RWPE2 (cell line): ENCODE data around the gene PDE7B.

Experiments used
- ATAC-seq: fragments of 200-7000 bp; cut with Tn5 transposase; 3 replicates; pipeline ENCODE4 v1.9.1; 2021; ENCODE audit warnings: low read depth
- DNase-seq: peaks from one replicate; pipeline ENCODE4 v3.0.0-alpha.2; 2020; ENCODE audit warnings: low spot score
- H3K27ac ChIP-seq: fragments of 450-650 bp; 2 replicates; pipeline ENCODE4 v1.5.1; 2017; ENCODE audit warnings: mild to moderate bottlenecking; ENCODE audit not compliant: poor library complexity, severe bottlenecking
- H3K27me3 ChIP-seq: fragments of 250-450 bp; sonication (Bioruptor Pico); 2 replicates; pipeline ENCODE4 v1.5.1; 2021; ENCODE audit warnings: mild to moderate bottlenecking, moderate library complexity; ENCODE audit not compliant: insufficient read depth, poor library complexity, severe bottlenecking
- H3K36me3 ChIP-seq: fragments of 250-450 bp; sonication (Bioruptor Pico); 2 replicates; pipeline ENCODE4 v1.5.1; 2020; ENCODE audit warnings: low read depth, mild to moderate bottlenecking, moderate library complexity
- H3K4me1 ChIP-seq: fragments of 250-450 bp; sonication (Bioruptor Pico); 2 replicates; pipeline ENCODE4 v1.5.1; 2021; ENCODE audit warnings: mild to moderate bottlenecking, moderate library complexity; ENCODE audit not compliant: insufficient read depth, poor library complexity, severe bottlenecking
- H3K4me3 ChIP-seq: fragments of 250-450 bp; sonication (Bioruptor Pico); 2 replicates; pipeline ENCODE4 v1.5.1; 2021; ENCODE audit warnings: mild to moderate bottlenecking, moderate library complexity; ENCODE audit not compliant: severe bottlenecking
- H3K9me3 ChIP-seq: fragments of 250-450 bp; sonication (Bioruptor Pico); 2 replicates; pipeline ENCODE4 v1.5.1; 2021; ENCODE audit warnings: mild to moderate bottlenecking, moderate library complexity; ENCODE audit not compliant: severe bottlenecking
- TF ChIP-seq, protein P1 (sequence below): fragments of 450-650 bp; IDR thresholded peaks from one replicate; pipeline ENCODE4 v1.5.1; 2017; ENCODE audit warnings: mild to moderate bottlenecking, moderate library complexity; ENCODE audit not compliant: poor library complexity, severe bottlenecking

The PDE7B gene

GRCh38 chr6:135921188-135921587, 69.7 kb downstream of the PDE7B start:
- DNase-seq (no peak), ATAC-seq (no peak)
- no peaks in the 10 kb centered on the region for H3K27me3 ChIP-seq
- no peaks in the 10 kb centered on the region for H3K9me3 ChIP-seq
- no peaks in the 10 kb centered on the region for H3K36me3 ChIP-seq
- H3K4me3 ChIP-seq, result no peak overlapping the region
- TF ChIP-seq, protein P1, sequence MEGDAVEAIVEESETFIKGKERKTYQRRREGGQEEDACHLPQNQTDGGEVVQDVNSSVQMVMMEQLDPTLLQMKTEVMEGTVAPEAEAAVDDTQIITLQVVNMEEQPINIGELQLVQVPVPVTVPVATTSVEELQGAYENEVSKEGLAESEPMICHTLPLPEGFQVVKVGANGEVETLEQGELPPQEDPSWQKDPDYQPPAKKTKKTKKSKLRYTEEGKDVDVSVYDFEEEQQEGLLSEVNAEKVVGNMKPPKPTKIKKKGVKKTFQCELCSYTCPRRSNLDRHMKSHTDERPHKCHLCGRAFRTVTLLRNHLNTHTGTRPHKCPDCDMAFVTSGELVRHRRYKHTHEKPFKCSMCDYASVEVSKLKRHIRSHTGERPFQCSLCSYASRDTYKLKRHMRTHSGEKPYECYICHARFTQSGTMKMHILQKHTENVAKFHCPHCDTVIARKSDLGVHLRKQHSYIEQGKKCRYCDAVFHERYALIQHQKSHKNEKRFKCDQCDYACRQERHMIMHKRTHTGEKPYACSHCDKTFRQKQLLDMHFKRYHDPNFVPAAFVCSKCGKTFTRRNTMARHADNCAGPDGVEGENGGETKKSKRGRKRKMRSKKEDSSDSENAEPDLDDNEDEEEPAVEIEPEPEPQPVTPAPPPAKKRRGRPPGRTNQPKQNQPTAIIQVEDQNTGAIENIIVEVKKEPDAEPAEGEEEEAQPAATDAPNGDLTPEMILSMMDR, result no peak
- H3K4me1 ChIP-seq, result peaks cover 17% of the 10 kb centered on the region
- H3K27ac ChIP-seq, result peak overlapping the region; percentile 76

DNA sequence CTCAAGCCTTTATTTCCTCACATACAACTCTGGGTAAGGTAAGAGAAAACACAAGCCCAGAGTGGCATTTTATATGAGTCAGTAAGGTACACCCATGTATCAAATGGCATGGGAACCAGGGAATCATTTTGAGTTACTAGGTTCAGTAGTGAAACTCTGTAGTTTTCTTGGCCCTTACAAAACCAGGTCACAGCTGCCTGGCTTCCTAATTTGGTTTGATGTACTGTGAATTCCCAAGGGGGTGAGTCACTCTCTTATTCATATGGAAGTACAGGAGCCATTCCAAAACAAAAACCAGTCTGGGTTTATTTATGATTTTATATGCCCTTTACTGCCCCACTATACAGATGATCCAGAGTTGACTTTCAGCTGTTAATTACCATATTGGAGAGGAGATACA, 70.7 kb downstream of the PDE7B start:
- ATAC-seq (peak; percentile 99), DNase-seq (peak; percentile 69)
- Histone ChIP-seq H3K27me3 (no peaks in the 10 kb centered on the region), H3K4me1 (peaks cover 17% of the 10 kb centered on the region), H3K36me3 (no peaks in the 10 kb centered on the region), H3K9me3 (no peaks in the 10 kb centered on the region), H3K4me3 (no peak overlapping the region), H3K27ac (peak overlapping the region; percentile 76)
- TF ChIP-seq, protein P1, result no peak

DNA sequence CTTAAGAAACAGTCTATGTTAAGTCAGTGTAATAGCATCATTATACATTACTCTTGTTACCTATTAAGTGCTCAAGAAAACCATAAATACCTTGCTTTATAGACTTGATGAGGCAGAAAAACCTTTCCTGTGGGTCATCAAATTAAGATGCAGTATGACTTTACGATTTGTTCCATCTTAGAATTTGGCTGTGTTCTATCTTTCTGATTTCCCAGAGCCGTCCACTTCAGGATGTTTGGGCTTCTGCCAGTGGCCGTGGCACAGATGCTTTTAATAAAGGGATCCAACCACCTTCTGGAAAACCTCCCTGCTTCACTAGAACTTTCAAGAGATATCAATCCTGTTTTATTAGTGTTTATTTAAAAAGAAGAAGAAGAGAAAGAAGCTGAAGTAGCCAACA, 71.2 kb downstream of the PDE7B start:
- Histone ChIP-seq H3K9me3 (no peaks in the 10 kb centered on the region), H3K27ac (peak overlapping the region; percentile 76), H3K27me3 (no peaks in the 10 kb centered on the region), H3K36me3 (no peaks in the 10 kb centered on the region), H3K4me3 (no peak overlapping the region), H3K4me1 (peaks cover 17% of the 10 kb centered on the region)
- no peak for ATAC-seq
- DNase-seq, result no peak
- TF ChIP-seq, protein P1, result no peak

DNA sequence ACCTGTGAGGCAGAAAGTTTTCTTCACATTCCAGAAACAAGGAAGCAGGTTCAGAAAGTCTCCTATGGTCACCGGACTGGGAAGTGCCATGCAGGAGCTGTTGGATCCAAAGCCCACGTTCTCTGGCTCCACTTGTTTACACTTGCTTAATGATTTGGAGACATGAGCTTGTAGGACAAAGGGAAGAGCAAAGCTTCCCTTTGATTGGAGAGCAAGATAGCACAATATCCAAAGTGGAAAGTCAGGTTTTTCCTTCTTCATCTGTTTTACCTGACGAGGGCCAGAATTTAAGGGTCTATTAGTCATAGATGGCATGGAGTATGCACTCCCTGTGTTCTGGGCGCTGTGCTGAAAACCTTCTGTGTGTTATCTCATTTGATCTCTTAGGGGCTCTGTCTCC, 81.2 kb downstream of the PDE7B start:
- DNase-seq (no peak), ATAC-seq (0 out of 3 replicates have a peak, but pooled peaks have one; percentile 15)
- Histone ChIP-seq H3K36me3 (no peaks in the 10 kb centered on the region), H3K27ac (no peak overlapping the region), H3K4me1 (peaks cover 33% of the 10 kb centered on the region), H3K9me3 (no peaks in the 10 kb centered on the region), H3K27me3 (no peaks in the 10 kb centered on the region), H3K4me3 (no peak overlapping the region)
- TF ChIP-seq, protein P1, result no peak

DNA sequence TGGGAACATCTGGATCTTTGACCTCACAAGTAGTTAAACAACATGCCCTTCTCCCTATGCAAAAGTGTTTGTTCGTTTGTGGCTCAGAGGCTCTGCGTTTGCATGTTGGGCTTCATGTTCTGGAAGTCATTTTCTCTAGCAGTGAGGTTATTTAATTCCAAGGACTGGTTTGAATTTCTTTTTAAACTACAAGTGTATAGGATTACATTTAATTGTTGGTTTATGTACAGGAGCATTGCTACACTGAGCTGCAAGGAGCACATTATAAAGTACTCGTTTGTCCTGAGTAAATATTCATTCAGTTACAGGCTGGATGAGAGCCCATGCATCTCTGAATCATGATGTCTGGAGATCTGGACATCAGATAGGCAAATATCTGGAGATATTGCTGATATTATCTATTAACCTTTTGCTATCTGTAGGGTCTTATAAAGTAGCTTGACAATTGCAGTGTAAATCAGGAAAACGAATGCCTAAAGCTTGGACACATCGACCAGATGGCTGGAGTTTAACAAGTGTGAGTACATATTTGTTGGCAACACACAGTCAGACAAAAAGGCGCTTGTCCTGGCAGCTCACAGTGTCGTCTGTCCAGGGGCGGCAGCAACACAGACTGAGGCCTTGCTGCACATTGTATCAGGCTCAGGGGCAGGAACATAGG, 84.6 kb downstream of the PDE7B start:
- ATAC-seq, result peak; percentile 78
- TF ChIP-seq, protein P1, result no peak
- no peak for DNase-seq

More for the DNA sequence above, 84.6 kb downstream of the PDE7B start:
- Histone ChIP-seq H3K4me1 (peaks cover 33% of the 10 kb centered on the region), H3K27me3 (no peaks in the 10 kb centered on the region), H3K9me3 (no peaks in the 10 kb centered on the region), H3K36me3 (no peaks in the 10 kb centered on the region), H3K4me3 (no peak overlapping the region), H3K27ac (peak overlapping the region; percentile 98)
